Mammary epithelial cell (primary cell): ENCODE results near the gene TBL1X.

Source experiments
- EZH2 ChIP-seq: IDR thresholded peaks from 2 replicates; pipeline ENCODE4 v1.6.1; 2012; ENCODE audit warnings: low read length, inconsistent platforms, borderline replicate concordance
- TF ChIP-seq, protein P1 (sequence below), 2 donors: IDR thresholded peaks in 1 of 2; conservative IDR thresholded peaks in 1 of 2; 2 replicates each; pipeline ENCODE4 v1.5.1; 2011 to 2012; ENCODE audit warnings: inconsistent platforms in 2 of 2, low read length in 2 of 2, mild to moderate bottlenecking in 2 of 2, control low read depth in 1 of 2, low read depth in 1 of 2; ENCODE audit not compliant: insufficient read depth in 1 of 2; ENCODE audit errors: extremely low read depth in 1 of 2

DNA sequence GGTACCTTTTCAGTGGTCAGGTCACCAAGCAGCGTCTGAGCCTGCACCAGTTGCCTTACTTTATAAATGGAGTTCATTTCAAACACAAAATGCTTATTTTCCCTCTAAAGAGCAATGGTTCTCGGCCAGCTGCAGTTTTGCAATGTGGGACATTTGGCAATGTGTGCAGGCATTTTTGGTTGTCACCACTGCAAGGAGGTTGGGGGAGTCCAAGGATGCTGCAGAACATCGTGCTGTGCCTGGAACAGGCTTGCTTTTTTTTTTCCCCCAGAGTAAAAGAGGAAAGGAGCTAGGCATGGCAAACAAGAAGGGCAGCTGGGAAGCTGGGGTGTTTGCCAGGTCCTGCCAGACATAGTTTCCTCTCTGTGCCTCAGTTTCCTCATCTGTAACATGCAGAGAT is 185.2 kb downstream of the TBL1X start:
- TF ChIP-seq, protein P1, sequence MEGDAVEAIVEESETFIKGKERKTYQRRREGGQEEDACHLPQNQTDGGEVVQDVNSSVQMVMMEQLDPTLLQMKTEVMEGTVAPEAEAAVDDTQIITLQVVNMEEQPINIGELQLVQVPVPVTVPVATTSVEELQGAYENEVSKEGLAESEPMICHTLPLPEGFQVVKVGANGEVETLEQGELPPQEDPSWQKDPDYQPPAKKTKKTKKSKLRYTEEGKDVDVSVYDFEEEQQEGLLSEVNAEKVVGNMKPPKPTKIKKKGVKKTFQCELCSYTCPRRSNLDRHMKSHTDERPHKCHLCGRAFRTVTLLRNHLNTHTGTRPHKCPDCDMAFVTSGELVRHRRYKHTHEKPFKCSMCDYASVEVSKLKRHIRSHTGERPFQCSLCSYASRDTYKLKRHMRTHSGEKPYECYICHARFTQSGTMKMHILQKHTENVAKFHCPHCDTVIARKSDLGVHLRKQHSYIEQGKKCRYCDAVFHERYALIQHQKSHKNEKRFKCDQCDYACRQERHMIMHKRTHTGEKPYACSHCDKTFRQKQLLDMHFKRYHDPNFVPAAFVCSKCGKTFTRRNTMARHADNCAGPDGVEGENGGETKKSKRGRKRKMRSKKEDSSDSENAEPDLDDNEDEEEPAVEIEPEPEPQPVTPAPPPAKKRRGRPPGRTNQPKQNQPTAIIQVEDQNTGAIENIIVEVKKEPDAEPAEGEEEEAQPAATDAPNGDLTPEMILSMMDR (conservative IDR thresholded peaks at IDR 0.05 in 1 of 2, IDR thresholded peaks at IDR 0.05 in 1 of 2; ENCODE audit: extremely low read depth in 1 of 2, insufficient read depth in 1 of 2, low read depth in 1 of 2, low read length in 2 of 2) = no peak
- TF ChIP-seq EZH2 = no peak
